Ovary (tissue), 9 donors: Measurements from ENCODE around the gene LAMB3. TPM values are rescaled to one million over a fixed set of nuclear protein-coding genes. Genes with fewer than 3 reads are reported as not detected.

Experiments
- DNase-seq, 5 donors: peaks; one replicate each; pipeline ENCODE4 v3.0.0-alpha.2; 2019 to 2020
- H3K27ac ChIP-seq, 2 donors: fragments of 200-600 bp; one replicate each; pipeline versions ENCODE4 v1.5.1 to v1.8.0; 2019 to 2022
- H3K27me3 ChIP-seq: fragments of 200-600 bp; one replicate; pipeline ENCODE4 v1.8.0; 2022
- H3K36me3 ChIP-seq: fragments of 200-600 bp; sonication (generic); one replicate; pipeline ENCODE4 v1.5.1; 2019
- H3K4me1 ChIP-seq: one replicate; pipeline ENCODE4 v1.8.1; 2013; ENCODE audit warnings: mild to moderate bottlenecking, moderate library complexity; ENCODE audit not compliant: insufficient read depth
- H3K4me3 ChIP-seq: fragments of 200-600 bp; sonication (generic); one replicate; pipeline ENCODE4 v1.5.1; 2017
- H3K9me3 ChIP-seq, 2 donors: fragments of 200-600 bp in 1 of 2; sonication (generic) in 1 of 2; one replicate each; pipeline versions ENCODE4 v1.5.1 to v1.8.1; 2013 to 2019; ENCODE audit warnings: mild to moderate bottlenecking in 1 of 2, moderate library complexity in 1 of 2
- EP300 ChIP-seq: sonication (generic); formaldehyde crosslinking; IDR thresholded peaks from one replicate; pipeline ENCODE4 v1.6.1; 2017; ENCODE audit warnings: antibody characterized with exemption
- POLR2A ChIP-seq: fragments of 450-650 bp; IDR thresholded peaks from one replicate; pipeline ENCODE4 v1.6.1; 2017; ENCODE audit warnings: antibody characterized with exemption, mild to moderate bottlenecking, moderate library complexity
- WGBS, 3 donors: extraction: QIAGEN DNeasy Blood & Tissue Kit in 1 of 3; methylation state at CpG; one replicate each; pipeline versions ENCODE4 v1.1.5 to v1.1.7; 2013 to 2017; 5-methylcytosine and 5-hydroxymethylcytosine counted together
- intact Hi-C, 4 donors: fragments of 100-400 bp; cut with DNase I; formaldehyde crosslinking; loops; one replicate each; pipeline versions ENCODE4 v1.11.0 to v1.15.1; 2022 to 2023
- polyA plus RNA-seq, 2 donors: library from polyadenylated mRNA; stranded (reverse); fragments of 200-250 nt in 1 of 2; fragments of 350-450 nt in 1 of 2; fragmentation: Illumina TruSeq in 1 of 2; extraction: RNeasy Lipid Tissue Mini Kit (QIAGEN cat#74804) in 1 of 2; gene quantifications; one replicate each; pipeline ENCODE4 v1.2.3, GENCODE V29; 2013 to 2014
- total RNA-seq, 7 donors: library from RNA; depleted of rRNA in 2 of 7; stranded (reverse); fragments of >200 nt in 2 of 7; fragmentation: NEBNext Ultra II Directional in 3 of 7; extraction: Animal tissue kit (Norgen Biotek cat#: 25700) in 3 of 7; gene quantifications; one replicate each; pipeline versions ENCODE4 v1.1.0 to v1.2.4, GENCODE V29; 2016 to 2023
- TF ChIP-seq, protein P1 (sequence below), 3 donors: fragments of 450-650 bp in 2 of 3; fragments of 200-600 bp in 1 of 3; IDR thresholded peaks; one replicate each; pipeline versions ENCODE4 v1.5.1 to v1.8.0; 2016 to 2022; ENCODE audit warnings: antibody characterized with exemption in 3 of 3, mild to moderate bottlenecking in 1 of 3
- donor health status: DM: no; HTN: no; CAD: no; lungs with moderate emphysema.
- donor health status: DM: no; HTN: no; CAD: no.
- donor health status: Bipolar disorder and iron deficiency.
- donor health status: DM: yes; HTN: yes; CAD: no.
- donor health status: DM: no; HTN: no; CAD: no.
- donor health status: DM: yes; HTN: yes; CAD: no.

LAMB3 gene
- total and polyA plus RNA-seq, 9 donors: 0.54 to 56.9 (median 4.2) TPM

DNA sequence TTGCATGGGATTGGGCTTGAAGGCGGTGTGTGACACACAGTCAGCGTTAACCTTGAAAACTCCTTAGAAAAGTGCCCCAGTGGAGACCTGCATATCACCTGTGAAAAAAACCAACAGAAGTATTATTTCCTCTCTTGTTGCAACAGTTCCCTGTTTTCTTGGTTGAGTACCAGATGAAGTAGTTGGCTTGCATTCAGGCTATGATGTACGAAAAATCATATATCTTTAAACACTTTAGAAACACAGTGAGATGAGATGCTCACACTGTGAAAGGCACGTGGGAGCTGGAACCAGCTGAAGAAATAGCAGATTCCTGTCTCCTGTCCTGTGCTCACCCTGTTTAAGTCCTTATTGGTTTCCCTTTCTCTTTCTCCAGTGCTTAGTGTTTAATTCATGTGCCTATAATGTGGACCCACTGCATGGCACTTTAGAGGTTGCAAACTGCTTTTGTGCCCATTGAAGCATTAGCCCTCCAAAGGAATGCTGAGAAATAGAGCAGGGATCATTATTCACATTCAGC, 65.9 kb downstream of the LAMB3 start:
- no peaks in the 10 kb centered on the region for H3K36me3 ChIP-seq
- WGBS, 3 donors: 63 to 69% (median 64%) methylated on average over 4 of the region's 4 CpGs
- H3K27ac ChIP-seq: no peak overlapping the region
- H3K9me3 ChIP-seq: no peaks in the 10 kb centered on the region
- no peak for DNase-seq
- no peaks in the 10 kb centered on the region for H3K27me3 ChIP-seq
- no peak for TF ChIP-seq EP300
- no peak for TF ChIP-seq POLR2A
- TF ChIP-seq, protein P1, sequence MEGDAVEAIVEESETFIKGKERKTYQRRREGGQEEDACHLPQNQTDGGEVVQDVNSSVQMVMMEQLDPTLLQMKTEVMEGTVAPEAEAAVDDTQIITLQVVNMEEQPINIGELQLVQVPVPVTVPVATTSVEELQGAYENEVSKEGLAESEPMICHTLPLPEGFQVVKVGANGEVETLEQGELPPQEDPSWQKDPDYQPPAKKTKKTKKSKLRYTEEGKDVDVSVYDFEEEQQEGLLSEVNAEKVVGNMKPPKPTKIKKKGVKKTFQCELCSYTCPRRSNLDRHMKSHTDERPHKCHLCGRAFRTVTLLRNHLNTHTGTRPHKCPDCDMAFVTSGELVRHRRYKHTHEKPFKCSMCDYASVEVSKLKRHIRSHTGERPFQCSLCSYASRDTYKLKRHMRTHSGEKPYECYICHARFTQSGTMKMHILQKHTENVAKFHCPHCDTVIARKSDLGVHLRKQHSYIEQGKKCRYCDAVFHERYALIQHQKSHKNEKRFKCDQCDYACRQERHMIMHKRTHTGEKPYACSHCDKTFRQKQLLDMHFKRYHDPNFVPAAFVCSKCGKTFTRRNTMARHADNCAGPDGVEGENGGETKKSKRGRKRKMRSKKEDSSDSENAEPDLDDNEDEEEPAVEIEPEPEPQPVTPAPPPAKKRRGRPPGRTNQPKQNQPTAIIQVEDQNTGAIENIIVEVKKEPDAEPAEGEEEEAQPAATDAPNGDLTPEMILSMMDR (IDR thresholded peaks at IDR 0.05): no peak
- intact Hi-C loops: loop anchor here in 2 of 4 donors (5.0 kb wide), 2 partner anchors 106 to 156 kb away; no protein-coding TSS in a partner anchor
- peaks cover 8% of the 10 kb centered on the region for H3K4me1 ChIP-seq
- H3K4me3 ChIP-seq: no peak overlapping the region

DNA sequence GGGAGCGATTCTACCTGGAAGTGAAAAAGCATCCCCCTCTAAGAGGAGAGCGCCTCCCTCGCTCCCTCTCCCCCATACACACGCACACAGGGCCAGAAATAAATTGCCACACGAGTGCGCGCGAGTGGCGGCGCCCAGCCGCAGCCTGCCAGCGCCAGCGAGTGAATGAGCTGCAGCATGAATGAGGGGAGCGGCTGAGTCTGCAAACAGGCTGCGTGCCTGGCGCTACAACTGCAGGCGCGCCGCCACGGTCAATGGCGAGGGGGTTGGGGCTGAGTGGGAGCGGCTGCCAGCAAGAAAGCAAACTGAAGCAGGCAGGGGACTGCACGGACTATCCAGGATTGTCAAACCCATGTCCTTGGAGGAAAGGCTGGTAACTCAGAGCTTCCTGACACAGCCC, 66.6 kb downstream of the LAMB3 start:
- Histone ChIP-seq H3K9me3 (no peaks in the 10 kb centered on the region), H3K4me3 (no peak overlapping the region), H3K27ac (no peak overlapping the region), H3K27me3 (no peaks in the 10 kb centered on the region), H3K4me1 (peaks cover 8% of the 10 kb centered on the region), H3K36me3 (no peaks in the 10 kb centered on the region)
- 0 to 1% (median 1%) methylated on average over 23 of the region's 23 CpGs for WGBS, 3 donors
- intact Hi-C loops: loop anchor here in 2 of 4 donors (5.0 kb wide), 2 partner anchors 107 to 157 kb away; no protein-coding TSS in a partner anchor
- TF ChIP-seq POLR2A (no peak), EP300 (no peak)
- TF ChIP-seq, protein P1 (IDR thresholded peaks at IDR 0.05): no peak
- DNase-seq: peak; percentile 45 to 75 (median 68)

DNA sequence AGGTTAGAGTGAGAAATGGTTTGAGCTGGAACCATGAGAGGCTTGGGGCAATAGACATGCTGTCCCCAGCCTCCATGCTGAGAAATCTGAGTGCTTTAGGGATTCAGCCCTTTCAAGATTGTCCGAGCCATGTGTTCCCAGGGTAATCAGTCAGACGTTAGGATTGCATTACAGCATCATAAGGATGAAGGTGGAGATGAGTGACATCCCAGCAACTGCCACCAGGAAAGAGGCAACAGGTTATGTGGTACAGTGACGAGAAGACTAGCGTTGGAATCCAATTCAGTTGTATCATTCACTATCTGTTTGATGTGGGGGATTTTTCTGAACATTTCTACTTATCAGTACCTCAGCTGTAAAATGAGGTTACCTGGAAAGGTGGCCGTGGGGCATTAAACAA, 67.0 kb downstream of the LAMB3 start:
- H3K27me3 ChIP-seq: no peaks in the 10 kb centered on the region
- H3K9me3 ChIP-seq: no peaks in the 10 kb centered on the region
- no peak for DNase-seq
- H3K36me3 ChIP-seq: no peaks in the 10 kb centered on the region
- peaks cover 8% of the 10 kb centered on the region for H3K4me1 ChIP-seq
- no peak for TF ChIP-seq EP300
- TF ChIP-seq, protein P1 (IDR thresholded peaks at IDR 0.05): no peak
- no peak for TF ChIP-seq POLR2A
- H3K27ac ChIP-seq: no peak overlapping the region
- H3K4me3 ChIP-seq: no peak overlapping the region
- intact Hi-C loops: loop anchor here in 2 of 4 donors (5.0 kb wide), 2 partner anchors 107 to 157 kb away; no protein-coding TSS in a partner anchor
- 35 to 43% (median 36%) methylated on average over 5 of the region's 5 CpGs for WGBS, 3 donors

DNA sequence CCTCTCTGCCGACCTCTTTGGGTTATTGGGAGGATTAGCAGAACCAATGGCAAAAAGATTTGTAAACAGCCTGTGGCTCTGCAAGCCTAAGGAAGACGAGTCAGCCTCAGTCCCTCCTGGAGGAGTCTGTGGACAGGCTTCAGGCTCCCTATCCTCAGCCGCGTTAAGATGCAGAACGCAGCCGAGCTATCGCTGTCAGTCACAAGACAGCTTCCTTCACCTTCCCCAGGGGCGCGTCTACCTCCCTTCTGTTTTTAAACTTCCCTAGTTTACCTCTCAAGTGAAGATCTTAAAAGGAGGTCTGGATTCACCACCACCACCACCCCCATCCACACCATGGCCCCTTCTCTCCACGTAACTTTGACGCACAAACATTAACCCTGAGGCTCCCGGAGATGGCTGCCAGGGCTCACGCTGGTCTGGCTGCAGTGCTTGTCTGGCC, 68.0 kb downstream of the LAMB3 start:
- peaks cover 8% of the 10 kb centered on the region for H3K4me1 ChIP-seq
- no peak overlapping the region for H3K27ac ChIP-seq
- intact Hi-C loops: loop anchor here in 1 of 4 donors (5.0 kb wide), 2 partner anchors 48 to 108 kb away; no protein-coding TSS in a partner anchor
- H3K36me3 ChIP-seq: no peaks in the 10 kb centered on the region
- TF ChIP-seq, protein P1 (IDR thresholded peaks at IDR 0.05): no peak
- TF ChIP-seq POLR2A (no peak), EP300 (no peak)
- 10 to 12% (median 11%) methylated on average over 13 of the region's 13 CpGs for WGBS, 3 donors
- H3K9me3 ChIP-seq: no peaks in the 10 kb centered on the region
- peak overlapping the region; percentile 15 for H3K4me3 ChIP-seq
- peak in 4 of 5 donors; percentile 19 to 64 (median 50) for DNase-seq
- H3K27me3 ChIP-seq: no peaks in the 10 kb centered on the region
